ENCODE results near the gene NLGN3. TPM values are rescaled to one million over a fixed set of nuclear protein-coding genes. Genes with fewer than 3 reads are reported as not detected.

Gene NLGN3
- polyA plus RNA-seq, 2 of the 4 experiments (the other 2 are of a cell fraction): 0.84 to 1.00 TPM

DNA sequence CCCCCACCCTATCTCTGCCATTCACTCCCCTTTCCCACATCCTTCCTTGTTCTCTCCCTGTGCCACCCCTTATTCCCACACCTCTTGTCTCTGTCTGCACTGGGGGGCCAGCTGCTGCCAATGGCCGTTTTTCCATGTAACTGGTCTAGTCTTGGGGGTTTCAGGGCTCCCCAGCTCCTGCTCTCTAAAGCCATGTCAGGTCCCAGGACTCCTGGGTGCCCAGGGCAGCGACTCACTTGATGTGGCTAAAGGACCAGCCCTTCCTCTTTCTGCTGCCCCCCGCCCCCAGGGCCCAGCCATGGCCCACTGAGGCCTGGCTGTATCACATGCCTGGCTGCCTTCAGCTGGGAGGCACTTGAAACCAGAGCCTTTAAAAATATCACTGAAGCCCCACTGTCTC, 10.0 kb downstream of the NLGN3 start:
- ATAC-seq (no peak), DNase-seq (ENCODE audit: low read depth in 1 of 2, low spot score in 1 of 2) (no peak), FAIRE-seq (no peak)
- POLR2A ChIA-PET: no interaction called here
- 0% methylated on average over 2 of the region's 3 CpGs for WGBS (ENCODE audit: missing lambda C conversion rate)
- Histone ChIP-seq H3K4me3 (no peak overlapping the region), H3K4me2 (no peak overlapping the region), H3K4me1 (no peaks in the 10 kb centered on the region), H3K27ac (no peak overlapping the region), H3K9me3 (no peaks in the 10 kb centered on the region)
- TF ChIP-seq NR3C1 (IDR thresholded peaks at IDR 0.05) (no peak), HOXB13 (CRISPR knock-in tag; IDR thresholded peaks at IDR 0.05; ENCODE audit: low read depth) (no peak)
- TF ChIP-seq, protein P1, sequence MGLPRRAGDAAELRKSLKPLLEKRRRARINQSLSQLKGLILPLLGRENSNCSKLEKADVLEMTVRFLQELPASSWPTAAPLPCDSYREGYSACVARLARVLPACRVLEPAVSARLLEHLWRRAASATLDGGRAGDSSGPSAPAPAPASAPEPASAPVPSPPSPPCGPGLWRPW (IDR thresholded peaks at IDR 0.05): no peak
- CTCF ChIA-PET: no interaction called here

- H3K27ac ChIP-seq: no peak overlapping the region
- ATAC-seq (no peak), FAIRE-seq (no peak), DNase-seq (ENCODE audit: low read depth in 1 of 2, low spot score in 1 of 2) (no peak)
- 96% methylated on average over 6 of the region's 6 CpGs for WGBS (ENCODE audit: missing lambda C conversion rate)
- no peaks in the 10 kb centered on the region for H3K4me1 ChIP-seq
- TF ChIP-seq CHD2 (IDR thresholded peaks at IDR 0.05; ENCODE audit: low read length, partially characterized antibody) (no peak), ZC3H11A (IDR thresholded peaks at IDR 0.05) (no peak), GATA3 (IDR thresholded peaks at IDR 0.05; ENCODE audit: borderline replicate concordance) (no peak)
- no peak overlapping the region for H3K4me2 ChIP-seq
- no peaks in the 10 kb centered on the region for H3K9me3 ChIP-seq
- ChIA-PET CTCF (interaction anchor here (1.5 to 1.7 kb wide), 2 partner anchors 8 to 29 kb away, joined by 3 read pairs; no protein-coding TSS in a partner anchor), POLR2A (interaction anchor here (0.6 kb wide), 1 partner anchor 40 kb away, joined by 4 read pairs; the partner anchor contains the start of gene MED12)
- H3K4me3 ChIP-seq: no peak overlapping the region
Observed at GRCh38 chrX:71158603-71159002, 14.0 kb downstream of the NLGN3 start.

- Histone ChIP-seq H3K9me3 (no peaks in the 10 kb centered on the region), H3K4me1 (no peaks in the 10 kb centered on the region), H3K4me2 (no peak overlapping the region), H3K27ac (no peak overlapping the region), H3K4me3 (no peak overlapping the region)
- ChIA-PET CTCF (no interaction called here), POLR2A (interaction anchor here (0.5 to 0.6 kb wide), 2 partner anchors 41 to 60 kb away, joined by 4 read pairs; partner anchors contain the start of gene MED12)
- 93% methylated on average over 5 of the region's 5 CpGs for WGBS (ENCODE audit: missing lambda C conversion rate)
- TF ChIP-seq POLR2A (IDR thresholded peaks at IDR 0.05; ENCODE audit: low read length): no peak
- no peak for TF ChIP-seq ATOH8 (CRISPR knock-in tag; IDR thresholded peaks at IDR 0.05; ENCODE audit: low read depth)
- TF ChIP-seq RFX5 (IDR thresholded peaks at IDR 0.05): no peak
- no peak for TF ChIP-seq CBX2 (IDR thresholded peaks at IDR 0.05; ENCODE audit: borderline replicate concordance, low read depth)
- TF ChIP-seq PBX3 (IDR thresholded peaks at IDR 0.05): no peak
- no peak for TF ChIP-seq EP300 (IDR thresholded peaks at IDR 0.05)
- TF ChIP-seq RAD21 (conservative IDR thresholded peaks at IDR 0.05 in 1 of 2, IDR thresholded peaks at IDR 0.05 in 1 of 2): no peak
- TF ChIP-seq CTCF (IDR thresholded peaks at IDR 0.05): no peak
- no peak for TF ChIP-seq NR3C1 (IDR thresholded peaks at IDR 0.05)
- TF ChIP-seq ZNF302 (CRISPR knock-in tag; IDR thresholded peaks at IDR 0.05): no peak
- TF ChIP-seq NPAS2 (CRISPR knock-in tag; IDR thresholded peaks at IDR 0.05; ENCODE audit: borderline replicate concordance): no peak
- no peak for TF ChIP-seq BCL3 (IDR thresholded peaks at IDR 0.05)
- TF ChIP-seq CHD4 (IDR thresholded peaks at IDR 0.05; ENCODE audit: borderline replicate concordance): no peak
- no peak for TF ChIP-seq HDAC2 (IDR thresholded peaks at IDR 0.05)
- TF ChIP-seq, protein P2, sequence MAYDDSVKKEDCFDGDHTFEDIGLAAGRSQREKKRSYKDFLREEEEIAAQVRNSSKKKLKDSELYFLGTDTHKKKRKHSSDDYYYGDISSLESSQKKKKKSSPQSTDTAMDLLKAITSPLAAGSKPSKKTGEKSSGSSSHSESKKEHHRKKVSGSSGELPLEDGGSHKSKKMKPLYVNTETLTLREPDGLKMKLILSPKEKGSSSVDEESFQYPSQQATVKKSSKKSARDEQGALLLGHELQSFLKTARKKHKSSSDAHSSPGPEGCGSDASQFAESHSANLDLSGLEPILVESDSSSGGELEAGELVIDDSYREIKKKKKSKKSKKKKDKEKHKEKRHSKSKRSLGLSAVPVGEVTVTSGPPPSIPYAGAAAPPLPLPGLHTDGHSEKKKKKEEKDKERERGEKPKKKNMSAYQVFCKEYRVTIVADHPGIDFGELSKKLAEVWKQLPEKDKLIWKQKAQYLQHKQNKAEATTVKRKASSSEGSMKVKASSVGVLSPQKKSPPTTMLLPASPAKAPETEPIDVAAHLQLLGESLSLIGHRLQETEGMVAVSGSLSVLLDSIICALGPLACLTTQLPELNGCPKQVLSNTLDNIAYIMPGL (CRISPR knock-in tag; IDR thresholded peaks at IDR 0.05; ENCODE audit: borderline replicate concordance): no peak
- FAIRE-seq: no peak
- no peak for ATAC-seq
- no peak for DNase-seq (ENCODE audit: low read depth in 1 of 2, low spot score in 1 of 2)
Observed at GRCh38 chrX:71159335-71159734, 14.7 kb downstream of the NLGN3 start.
